ENCODE results near the gene RNU1-3. TPM values are rescaled to one million over a fixed set of nuclear protein-coding genes. Genes with fewer than 3 reads are reported as not detected.
"Not testable (repeated sequence)": the region's sequence is repeated elsewhere in the genome, so short reads cannot be mapped to it uniquely, and the experiment has no call there.

RNU1-3 gene
- 1,438 to 1,620 TPM (median 1,579 TPM) in 3 replicates for total RNA-seq
- long read RNA-seq = 0 reads

GRCh38 chr1:16666502-16667413 lies at the start of gene RNU1-3:
Gene RNU1-3, minus strand, starts transcription at chr1:16666948.
- not testable (repeated sequence) for H3K4me1 Mint-ChIP-seq (ENCODE audit: low read depth); H3K9me3 Mint-ChIP-seq (ENCODE audit: low read depth); DNase-seq (ENCODE audit: low spot score); H3K27me3 Mint-ChIP-seq (ENCODE audit: low read depth); H3K36me3 Mint-ChIP-seq (ENCODE audit: low read depth); H3K4me3 Mint-ChIP-seq (ENCODE audit: unreplicated experiment); H3K27ac Mint-ChIP-seq (ENCODE audit: unreplicated experiment)

GRCh38 chr1:16713480-16713879 lies 46.7 kb upstream of the RNU1-3 start:
- not testable (repeated sequence) for H3K4me1 Mint-ChIP-seq (ENCODE audit: low read depth); H3K36me3 Mint-ChIP-seq (ENCODE audit: low read depth); H3K4me3 Mint-ChIP-seq (ENCODE audit: unreplicated experiment); DNase-seq (ENCODE audit: low spot score); H3K9me3 Mint-ChIP-seq (ENCODE audit: low read depth); H3K27ac Mint-ChIP-seq (ENCODE audit: unreplicated experiment)
- H3K27me3 Mint-ChIP-seq (ENCODE audit: low read depth) = peaks cover 12% of the 10 kb centered on the region

GRCh38 chr1:16712984-16713383 lies 46.2 kb upstream of the RNU1-3 start:
- not testable (repeated sequence) for H3K4me3 Mint-ChIP-seq (ENCODE audit: unreplicated experiment); H3K36me3 Mint-ChIP-seq (ENCODE audit: low read depth); DNase-seq (ENCODE audit: low spot score)

GRCh38 chr1:16712582-16712981 lies 45.8 kb upstream of the RNU1-3 start:
- H3K36me3 Mint-ChIP-seq (ENCODE audit: low read depth); H3K4me1 Mint-ChIP-seq (ENCODE audit: low read depth); H3K27ac Mint-ChIP-seq (ENCODE audit: unreplicated experiment); H3K9me3 Mint-ChIP-seq (ENCODE audit: low read depth); DNase-seq (ENCODE audit: low spot score); H3K4me3 Mint-ChIP-seq (ENCODE audit: unreplicated experiment): not testable (repeated sequence)
- peaks cover 10% of the 10 kb centered on the region for H3K27me3 Mint-ChIP-seq (ENCODE audit: low read depth)

More at GRCh38 chr1:16712984-16713383, 46.2 kb upstream of the RNU1-3 start:
- not testable (repeated sequence) for H3K9me3 Mint-ChIP-seq (ENCODE audit: low read depth); H3K4me1 Mint-ChIP-seq (ENCODE audit: low read depth); H3K27ac Mint-ChIP-seq (ENCODE audit: unreplicated experiment)
- H3K27me3 Mint-ChIP-seq (ENCODE audit: low read depth) = peaks cover 12% of the 10 kb centered on the region

GRCh38 chr1:16712131-16712530 lies 45.4 kb upstream of the RNU1-3 start:
- H3K27ac Mint-ChIP-seq (ENCODE audit: unreplicated experiment); H3K27me3 Mint-ChIP-seq (ENCODE audit: low read depth); H3K36me3 Mint-ChIP-seq (ENCODE audit: low read depth); H3K9me3 Mint-ChIP-seq (ENCODE audit: low read depth); H3K4me1 Mint-ChIP-seq (ENCODE audit: low read depth); H3K4me3 Mint-ChIP-seq (ENCODE audit: unreplicated experiment); DNase-seq (ENCODE audit: low spot score): not testable (repeated sequence)

- not testable (repeated sequence) for H3K27me3 Mint-ChIP-seq (ENCODE audit: low read depth); H3K27ac Mint-ChIP-seq (ENCODE audit: unreplicated experiment); H3K36me3 Mint-ChIP-seq (ENCODE audit: low read depth); H3K4me3 Mint-ChIP-seq (ENCODE audit: unreplicated experiment); H3K4me1 Mint-ChIP-seq (ENCODE audit: low read depth); H3K9me3 Mint-ChIP-seq (ENCODE audit: low read depth); DNase-seq (ENCODE audit: low spot score)
Observed at GRCh38 chr1:16710618-16711017, 43.9 kb upstream of the RNU1-3 start.

GRCh38 chr1:16709659-16710087 lies 42.9 kb upstream of the RNU1-3 start:
- not testable (repeated sequence) for H3K27ac Mint-ChIP-seq (ENCODE audit: unreplicated experiment); H3K36me3 Mint-ChIP-seq (ENCODE audit: low read depth); H3K4me3 Mint-ChIP-seq (ENCODE audit: unreplicated experiment); H3K4me1 Mint-ChIP-seq (ENCODE audit: low read depth); DNase-seq (ENCODE audit: low spot score); H3K27me3 Mint-ChIP-seq (ENCODE audit: low read depth); H3K9me3 Mint-ChIP-seq (ENCODE audit: low read depth)

GRCh38 chr1:16708704-16709103 lies 42.0 kb upstream of the RNU1-3 start:
- H3K4me1 Mint-ChIP-seq (ENCODE audit: low read depth); H3K9me3 Mint-ChIP-seq (ENCODE audit: low read depth); H3K4me3 Mint-ChIP-seq (ENCODE audit: unreplicated experiment); H3K27me3 Mint-ChIP-seq (ENCODE audit: low read depth); H3K36me3 Mint-ChIP-seq (ENCODE audit: low read depth); H3K27ac Mint-ChIP-seq (ENCODE audit: unreplicated experiment); DNase-seq (ENCODE audit: low spot score): not testable (repeated sequence)

- H3K27me3 Mint-ChIP-seq (ENCODE audit: low read depth); DNase-seq (ENCODE audit: low spot score); H3K4me3 Mint-ChIP-seq (ENCODE audit: unreplicated experiment); H3K4me1 Mint-ChIP-seq (ENCODE audit: low read depth); H3K36me3 Mint-ChIP-seq (ENCODE audit: low read depth); H3K27ac Mint-ChIP-seq (ENCODE audit: unreplicated experiment); H3K9me3 Mint-ChIP-seq (ENCODE audit: low read depth): not testable (repeated sequence)
Observed at GRCh38 chr1:16707130-16708093, 40.7 kb upstream of the RNU1-3 start.

- not testable (repeated sequence) for H3K9me3 Mint-ChIP-seq (ENCODE audit: low read depth); H3K4me1 Mint-ChIP-seq (ENCODE audit: low read depth); H3K27ac Mint-ChIP-seq (ENCODE audit: unreplicated experiment); H3K4me3 Mint-ChIP-seq (ENCODE audit: unreplicated experiment); DNase-seq (ENCODE audit: low spot score); H3K27me3 Mint-ChIP-seq (ENCODE audit: low read depth); H3K36me3 Mint-ChIP-seq (ENCODE audit: low read depth)
Observed at GRCh38 chr1:16706302-16706701, 39.6 kb upstream of the RNU1-3 start.

GRCh38 chr1:16704502-16705100 lies 37.9 kb upstream of the RNU1-3 start:
- H3K4me3 Mint-ChIP-seq (ENCODE audit: unreplicated experiment); DNase-seq (ENCODE audit: low spot score); H3K36me3 Mint-ChIP-seq (ENCODE audit: low read depth); H3K9me3 Mint-ChIP-seq (ENCODE audit: low read depth); H3K27ac Mint-ChIP-seq (ENCODE audit: unreplicated experiment); H3K4me1 Mint-ChIP-seq (ENCODE audit: low read depth); H3K27me3 Mint-ChIP-seq (ENCODE audit: low read depth): not testable (repeated sequence)

- H3K36me3 Mint-ChIP-seq (ENCODE audit: low read depth); H3K27me3 Mint-ChIP-seq (ENCODE audit: low read depth); H3K4me3 Mint-ChIP-seq (ENCODE audit: unreplicated experiment); H3K27ac Mint-ChIP-seq (ENCODE audit: unreplicated experiment); H3K9me3 Mint-ChIP-seq (ENCODE audit: low read depth); DNase-seq (ENCODE audit: low spot score); H3K4me1 Mint-ChIP-seq (ENCODE audit: low read depth): not testable (repeated sequence)
Observed at GRCh38 chr1:16704076-16704475, 37.3 kb upstream of the RNU1-3 start.

Measured in chondrocyte (in vitro differentiated cells).